ENCODE measurements around the gene FBXL7. TPM values are rescaled to one million over a fixed set of nuclear protein-coding genes. Genes with fewer than 3 reads are reported as not detected.

The FBXL7 gene
- total RNA-seq, 2 experiments from 2014 or later, result not detected

DNA sequence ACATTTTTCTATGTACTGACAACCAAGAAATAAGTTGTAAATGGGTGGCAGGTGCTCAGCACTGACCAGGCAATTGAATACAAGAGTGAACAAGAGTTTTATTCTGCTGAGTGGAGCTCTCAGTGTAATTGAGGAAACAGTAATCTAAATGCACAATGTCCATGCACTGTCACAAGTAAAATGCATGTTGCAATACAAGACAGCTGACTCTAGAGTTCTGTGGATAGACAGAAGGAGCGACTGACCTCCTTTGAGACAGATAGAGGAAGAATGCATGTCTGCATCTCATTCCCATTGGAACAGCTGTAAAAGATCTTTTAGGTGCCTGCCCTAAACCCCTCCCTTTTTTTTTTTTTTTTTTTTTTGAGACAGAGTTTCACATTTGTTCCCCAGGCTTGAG lies 299.0 kb downstream of the FBXL7 start:
- Histone ChIP-seq H4K20me1 (ENCODE audit: insufficient read depth, low read length) (no peaks in the 10 kb centered on the region), H3K36me3 (ENCODE audit: insufficient read depth, low read length) (no peaks in the 10 kb centered on the region), H3K9me2 (ENCODE audit: insufficient read depth, low read length) (no peaks in the 10 kb centered on the region), H2AFZ (ENCODE audit: low read length) (no peak overlapping the region), H3K4me2 (ENCODE audit: low read length) (no peak overlapping the region), H3K4me1 (ENCODE audit: insufficient read depth, low read length, poor library complexity, severe bottlenecking) (no peaks in the 10 kb centered on the region), H3K4me3 (ENCODE audit: low read depth, low read length, poor library complexity, severe bottlenecking) (no peak overlapping the region), H3K9me3 (ENCODE audit: low read length) (no peaks in the 10 kb centered on the region), H3K27ac (ENCODE audit: low read depth, low read length, poor library complexity, severe bottlenecking) (no peak overlapping the region), H3K79me2 (ENCODE audit: insufficient read depth, low read depth, low read length) (no peaks in the 10 kb centered on the region)
- TF ChIP-seq EZH2phosphoT487 (IDR thresholded peaks at IDR 0.05; ENCODE audit: borderline replicate concordance, low read depth, low read length), result no peak
- intact Hi-C loops (cut with micrococcal nuclease; ENCODE audit: unreplicated experiment), result no loop called here
- BruUV-seq (replicated peaks), result no TSS peak
- DNase-seq (ENCODE audit: low spot score), result no peak
- ChIA-PET POLR2A (interaction anchor here (0.6 to 0.7 kb wide), 3 partner anchors 96 to 1587 kb away, joined by 3 to 5 read pairs (median 4); no protein-coding TSS in a partner anchor), CTCF (ENCODE audit: unreplicated experiment) (no interaction called here)

DNA sequence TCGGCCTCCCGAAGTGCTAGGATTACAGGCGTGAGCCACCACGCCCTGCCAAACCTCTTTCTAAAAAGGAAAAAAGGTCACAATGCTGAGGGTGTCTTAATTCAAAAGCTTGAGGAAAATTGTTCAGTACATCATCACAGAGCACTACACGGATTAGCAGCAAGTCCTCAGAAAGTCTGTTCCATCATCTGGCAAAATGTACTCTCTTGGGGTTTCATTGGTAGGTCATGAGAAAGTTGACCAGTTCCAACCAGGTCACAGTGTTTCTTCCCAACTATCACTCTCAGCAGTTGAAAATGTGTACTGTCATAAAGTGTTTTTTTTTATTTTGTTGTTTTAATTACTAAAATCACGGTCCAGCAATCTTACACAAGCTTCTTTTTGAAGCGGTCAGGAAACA lies 299.6 kb downstream of the FBXL7 start:
- no peaks in the 10 kb centered on the region for H3K36me3 ChIP-seq (ENCODE audit: insufficient read depth, low read length)
- TF ChIP-seq, protein P1, sequence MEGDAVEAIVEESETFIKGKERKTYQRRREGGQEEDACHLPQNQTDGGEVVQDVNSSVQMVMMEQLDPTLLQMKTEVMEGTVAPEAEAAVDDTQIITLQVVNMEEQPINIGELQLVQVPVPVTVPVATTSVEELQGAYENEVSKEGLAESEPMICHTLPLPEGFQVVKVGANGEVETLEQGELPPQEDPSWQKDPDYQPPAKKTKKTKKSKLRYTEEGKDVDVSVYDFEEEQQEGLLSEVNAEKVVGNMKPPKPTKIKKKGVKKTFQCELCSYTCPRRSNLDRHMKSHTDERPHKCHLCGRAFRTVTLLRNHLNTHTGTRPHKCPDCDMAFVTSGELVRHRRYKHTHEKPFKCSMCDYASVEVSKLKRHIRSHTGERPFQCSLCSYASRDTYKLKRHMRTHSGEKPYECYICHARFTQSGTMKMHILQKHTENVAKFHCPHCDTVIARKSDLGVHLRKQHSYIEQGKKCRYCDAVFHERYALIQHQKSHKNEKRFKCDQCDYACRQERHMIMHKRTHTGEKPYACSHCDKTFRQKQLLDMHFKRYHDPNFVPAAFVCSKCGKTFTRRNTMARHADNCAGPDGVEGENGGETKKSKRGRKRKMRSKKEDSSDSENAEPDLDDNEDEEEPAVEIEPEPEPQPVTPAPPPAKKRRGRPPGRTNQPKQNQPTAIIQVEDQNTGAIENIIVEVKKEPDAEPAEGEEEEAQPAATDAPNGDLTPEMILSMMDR (conservative IDR thresholded peaks at IDR 0.05; ENCODE audit: low read length), result no peak
- no peak for TF ChIP-seq EZH2phosphoT487 (IDR thresholded peaks at IDR 0.05; ENCODE audit: borderline replicate concordance, low read depth, low read length)
- no peak overlapping the region for H3K4me3 ChIP-seq (ENCODE audit: low read depth, low read length, poor library complexity, severe bottlenecking)
- no peak overlapping the region for H3K4me2 ChIP-seq (ENCODE audit: low read length)
- intact Hi-C loops (cut with micrococcal nuclease; ENCODE audit: unreplicated experiment), result no loop called here
- no peaks in the 10 kb centered on the region for H3K9me2 ChIP-seq (ENCODE audit: insufficient read depth, low read length)
- H3K9me3 ChIP-seq (ENCODE audit: low read length), result no peaks in the 10 kb centered on the region
- H2AFZ ChIP-seq (ENCODE audit: low read length), result no peak overlapping the region
- CTCF ChIA-PET (ENCODE audit: unreplicated experiment), result no interaction called here
- no peaks in the 10 kb centered on the region for H4K20me1 ChIP-seq (ENCODE audit: insufficient read depth, low read length)
- POLR2A ChIA-PET, result no interaction called here
- DNase-seq (ENCODE audit: low spot score), result no peak
- H3K27ac ChIP-seq (ENCODE audit: low read depth, low read length, poor library complexity, severe bottlenecking), result no peak overlapping the region
- BruUV-seq (replicated peaks), result no TSS peak
- no peaks in the 10 kb centered on the region for H3K4me1 ChIP-seq (ENCODE audit: insufficient read depth, low read length, poor library complexity, severe bottlenecking)
- H3K79me2 ChIP-seq (ENCODE audit: insufficient read depth, low read depth, low read length), result no peaks in the 10 kb centered on the region

DNA sequence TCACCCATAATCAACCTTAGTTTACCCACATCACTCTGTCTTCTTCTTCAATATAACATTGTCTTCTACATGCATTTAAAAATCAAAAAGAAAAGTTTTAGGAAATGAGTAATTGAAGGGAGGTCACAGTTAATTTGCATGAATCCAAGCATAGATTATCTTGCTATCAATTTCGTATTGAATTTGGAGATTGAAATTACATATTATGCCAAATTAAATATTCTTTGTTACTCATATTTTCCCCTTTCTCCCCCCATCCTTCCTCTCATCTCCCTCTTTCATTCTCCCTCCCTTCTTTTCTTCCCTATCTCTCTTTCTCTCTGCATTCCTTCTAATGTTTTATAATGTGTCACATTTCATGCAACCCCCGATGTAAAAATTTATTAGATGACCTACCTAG lies 303.3 kb downstream of the FBXL7 start:
- no TSS peak for BruUV-seq (replicated peaks)

More for the DNA sequence above, 303.3 kb downstream of the FBXL7 start:
- H3K9me3 ChIP-seq (ENCODE audit: low read length), result no peaks in the 10 kb centered on the region
- no peak overlapping the region for H3K27ac ChIP-seq (ENCODE audit: low read depth, low read length, poor library complexity, severe bottlenecking)
- CTCF ChIA-PET (ENCODE audit: unreplicated experiment), result no interaction called here
- H2AFZ ChIP-seq (ENCODE audit: low read length), result no peak overlapping the region
- H3K36me3 ChIP-seq (ENCODE audit: insufficient read depth, low read length), result no peaks in the 10 kb centered on the region
- no peaks in the 10 kb centered on the region for H3K4me1 ChIP-seq (ENCODE audit: insufficient read depth, low read length, poor library complexity, severe bottlenecking)
- POLR2A ChIA-PET, result no interaction called here
- H3K4me2 ChIP-seq (ENCODE audit: low read length), result no peak overlapping the region
- DNase-seq (ENCODE audit: low spot score), result no peak
- H4K20me1 ChIP-seq (ENCODE audit: insufficient read depth, low read length), result no peaks in the 10 kb centered on the region
- no peaks in the 10 kb centered on the region for H3K9me2 ChIP-seq (ENCODE audit: insufficient read depth, low read length)
- no peak overlapping the region for H3K4me3 ChIP-seq (ENCODE audit: low read depth, low read length, poor library complexity, severe bottlenecking)
- intact Hi-C loops (cut with micrococcal nuclease; ENCODE audit: unreplicated experiment), result no loop called here
- no peak for TF ChIP-seq EZH2phosphoT487 (IDR thresholded peaks at IDR 0.05; ENCODE audit: borderline replicate concordance, low read depth, low read length)
- TF ChIP-seq, protein P1 (conservative IDR thresholded peaks at IDR 0.05; ENCODE audit: low read length), result no peak
- no peaks in the 10 kb centered on the region for H3K79me2 ChIP-seq (ENCODE audit: insufficient read depth, low read depth, low read length)
